Measurements from ENCODE around the gene PAQR4. TPM values are rescaled to one million over a fixed set of nuclear protein-coding genes. Genes with fewer than 3 reads are reported as not detected.
A peak's percentile ranks its signal among the peaks of the same experiment; 100 is the strongest.

Gene PAQR4
- total RNA-seq, 1 donor from 2014 or later: 18.3 TPM

- no peak for DNase-seq (ENCODE audit: low spot score in 2 of 2)
These were observed 7.5 kb downstream of the PAQR4 start for GRCh38 chr16:2976673-2977072.

GRCh38 chr16:2977440-2977839 lies 8.3 kb downstream of the PAQR4 start:
- FAIRE-seq (no peak), DNase-seq (ENCODE audit: low spot score in 2 of 2) (peak in 1 of 2 donors; percentile 44)

More at GRCh38 chr16:2976673-2977072, 7.5 kb downstream of the PAQR4 start:
- no peak for FAIRE-seq

DNA sequence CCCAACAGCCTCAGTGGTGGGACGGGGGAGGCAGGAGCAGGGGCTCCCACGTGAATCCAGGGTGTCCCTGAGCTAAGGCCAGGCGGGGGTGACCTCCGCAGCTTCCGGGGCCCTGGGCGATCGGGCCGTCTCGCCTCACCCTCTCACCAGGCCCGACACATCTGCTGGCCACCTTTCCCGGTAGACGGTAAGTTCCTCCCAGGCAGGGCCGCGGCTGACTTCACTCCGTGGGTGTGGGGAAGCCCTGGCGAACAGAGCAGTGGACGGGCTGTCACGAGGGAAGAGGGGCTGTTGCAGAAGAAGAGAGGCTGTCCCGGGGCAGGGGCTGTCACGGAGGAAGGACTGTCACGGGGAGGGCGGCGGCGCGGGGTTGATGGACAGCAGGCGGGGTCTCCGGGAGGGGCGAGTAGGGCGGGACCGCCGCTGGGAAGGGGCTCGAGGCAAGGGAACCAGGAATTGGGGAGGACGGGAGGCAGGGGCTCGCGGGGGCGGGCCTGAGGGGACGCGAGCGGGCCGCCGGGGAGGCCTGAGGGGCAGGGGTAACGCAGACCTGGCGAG lies 10.6 kb downstream of the PAQR4 start:
- no peak for DNase-seq (ENCODE audit: low spot score in 2 of 2)
- FAIRE-seq: no peak

DNA sequence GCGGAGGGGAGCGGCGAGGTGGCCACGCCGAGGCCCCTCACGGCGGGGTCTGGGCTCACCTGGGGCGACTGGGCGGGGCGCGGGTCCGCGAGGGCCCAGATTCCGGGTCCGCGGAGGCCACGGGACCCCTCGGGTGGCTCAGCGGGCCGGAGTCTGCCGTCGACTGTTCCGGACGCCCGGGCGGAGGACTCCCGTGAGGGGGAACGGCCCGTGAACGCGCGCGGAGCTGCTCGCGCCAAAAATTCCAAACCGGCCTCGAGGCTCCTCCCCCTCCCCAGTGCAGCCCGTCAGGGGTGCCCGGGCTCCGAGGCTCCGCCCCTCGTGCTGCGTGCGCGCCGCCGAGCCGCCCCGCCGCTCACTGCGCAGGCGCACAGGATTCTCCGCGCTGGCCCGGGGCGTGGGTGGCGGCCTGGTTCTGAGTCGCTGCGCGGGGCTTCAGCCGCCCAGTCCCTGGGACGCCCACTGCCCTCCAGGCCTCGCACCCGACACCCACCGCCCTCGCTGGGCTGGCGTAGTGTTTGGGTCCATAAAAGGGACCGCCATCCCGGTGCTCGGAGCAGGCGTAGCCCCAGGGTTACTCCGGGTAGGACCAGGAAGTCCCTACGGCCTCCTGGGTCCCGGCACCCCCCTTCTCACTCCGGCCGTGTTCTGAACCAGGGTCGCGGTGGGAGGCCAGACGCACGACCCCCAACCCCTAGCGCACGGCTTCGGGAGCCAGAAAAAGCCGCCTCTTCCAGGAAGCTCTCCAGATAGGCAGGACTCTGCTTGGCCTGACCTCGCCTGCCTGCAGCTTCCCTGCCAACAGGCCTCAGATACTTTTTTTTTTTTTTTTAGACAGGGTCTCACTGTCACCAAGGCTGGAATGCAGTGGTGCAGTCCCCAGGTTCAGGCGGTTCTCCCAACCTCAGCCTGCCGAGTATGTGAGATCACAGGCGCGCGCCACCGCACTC lies 11.4 kb downstream of the PAQR4 start, which contains the start of gene PKMYT1:
TSS of gene PKMYT1 (minus strand) at position 220 of the 950 bp plus-strand sequence. CDS start 789 bp downstream, outside the sequence.
- FAIRE-seq (no peak), DNase-seq (ENCODE audit: low spot score in 2 of 2) (peak; percentile 100)

DNA sequence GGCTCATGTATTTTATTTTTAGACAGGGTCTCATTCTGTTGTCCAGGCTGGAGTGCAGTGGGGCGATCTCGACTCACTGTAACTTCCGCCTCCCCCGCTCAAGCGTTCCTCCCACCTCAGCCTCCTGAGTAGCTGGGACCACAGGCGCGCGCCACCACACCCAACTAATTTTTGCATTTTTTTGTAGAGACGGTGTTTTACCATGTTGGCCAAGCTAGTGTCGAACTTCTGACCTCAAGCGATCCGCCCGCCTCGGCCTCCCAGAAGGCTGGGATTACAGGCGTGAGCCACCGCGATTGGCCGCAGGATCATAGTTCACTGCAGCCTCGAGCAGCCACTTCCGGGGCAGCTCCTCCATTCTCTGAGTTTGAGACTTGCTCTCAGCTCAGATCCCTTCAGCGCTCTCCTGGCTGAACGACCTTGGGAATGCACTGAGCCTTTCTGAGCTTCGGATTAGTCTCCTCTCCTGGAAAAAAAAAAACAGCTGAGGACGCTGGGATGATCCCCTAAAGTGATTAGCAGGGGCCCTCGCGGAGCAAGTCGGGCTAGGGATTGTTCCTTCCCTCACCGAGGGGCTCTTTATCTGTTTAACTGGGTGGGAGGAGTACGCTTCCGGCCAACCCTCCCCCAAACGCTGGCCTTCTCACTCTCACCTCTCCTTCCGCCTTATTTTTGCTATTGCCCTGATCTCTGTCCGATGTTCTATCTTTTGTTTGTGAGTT lies 12.2 kb downstream of the PAQR4 start:
- no peak for FAIRE-seq
- no peak for DNase-seq (ENCODE audit: low spot score in 2 of 2)

GRCh38 chr16:2981899-2982250 lies 12.7 kb downstream of the PAQR4 start:
- FAIRE-seq (no peak), DNase-seq (ENCODE audit: low spot score in 2 of 2) (no peak)

DNA sequence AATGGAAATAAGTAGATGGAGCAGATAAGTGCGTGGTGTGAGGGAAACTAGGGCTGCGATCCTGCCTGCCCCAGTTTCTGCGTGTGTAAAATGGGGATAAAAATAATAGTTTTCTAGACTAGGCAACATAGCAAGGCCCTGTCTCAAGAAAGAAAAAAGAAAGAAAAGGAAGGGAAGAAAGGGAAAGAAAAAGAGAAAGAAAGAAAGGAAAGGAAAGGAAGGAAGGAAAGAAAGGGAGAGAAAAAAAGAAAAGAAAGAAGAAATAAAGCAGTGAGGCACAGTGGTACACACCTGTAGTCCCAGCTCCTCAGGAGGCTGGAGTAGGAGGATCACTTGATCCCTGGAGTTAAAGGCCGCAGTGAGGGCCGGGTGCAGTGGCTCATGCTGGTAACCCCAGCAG lies 13.3 kb downstream of the PAQR4 start:
- DNase-seq (ENCODE audit: low spot score in 2 of 2) (no peak), FAIRE-seq (no peak)

DNA sequence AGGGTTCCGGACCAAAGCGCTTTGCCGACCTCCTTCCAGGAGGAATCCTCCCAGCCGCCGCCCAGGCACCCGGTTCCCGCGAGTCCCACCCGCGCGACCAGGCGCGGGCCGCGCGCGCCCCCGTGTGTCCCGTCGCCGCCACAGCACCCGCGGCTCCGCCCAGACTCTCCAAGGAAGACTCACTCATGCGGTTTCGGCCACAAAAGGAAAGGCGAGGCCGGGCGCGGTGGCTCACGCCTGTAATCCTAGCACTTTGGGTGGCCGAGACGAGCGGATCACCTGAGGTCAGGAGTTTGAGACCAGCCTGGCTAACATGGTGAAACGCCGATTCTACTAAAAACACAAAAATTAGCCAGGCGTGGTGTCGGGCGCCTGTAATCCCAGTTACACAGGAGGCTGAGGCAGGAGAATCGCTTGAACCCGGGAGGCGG lies 14.6 kb downstream of the PAQR4 start:
- DNase-seq (ENCODE audit: low spot score in 2 of 2) (peak; percentile 88 to 96), FAIRE-seq (no peak)

- no peak for FAIRE-seq
- no peak for DNase-seq (ENCODE audit: low spot score in 2 of 2)
These were observed 16.3 kb downstream of the PAQR4 start for GRCh38 chr16:2985462-2985861.

GRCh38 chr16:2985893-2986355 lies 16.8 kb downstream of the PAQR4 start:
- FAIRE-seq (no peak), DNase-seq (ENCODE audit: low spot score in 2 of 2) (no peak)

GRCh38 chr16:2986623-2987188 lies 17.6 kb downstream of the PAQR4 start:
- FAIRE-seq: no peak

DNA sequence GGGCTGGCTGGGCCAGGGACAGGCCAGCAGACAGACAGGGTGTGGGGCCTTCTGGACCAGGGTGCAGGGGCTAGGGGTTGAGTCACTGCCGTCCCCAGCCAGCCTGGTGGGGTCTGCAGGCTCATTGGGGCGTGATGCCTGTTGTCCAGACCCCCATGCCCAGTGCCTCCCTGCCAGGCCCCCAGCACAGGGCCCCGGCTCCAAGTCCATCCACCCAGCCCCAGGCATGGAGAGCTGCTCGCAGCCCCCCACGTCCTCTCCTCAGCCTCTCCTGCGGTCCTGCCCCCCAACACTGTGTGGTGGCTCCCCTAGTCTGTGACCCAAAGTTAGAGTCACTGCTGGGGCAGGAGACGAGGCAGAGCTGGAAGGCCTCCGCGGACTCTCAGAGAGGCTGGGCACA lies 18.1 kb downstream of the PAQR4 start:
- DNase-seq (ENCODE audit: low spot score in 2 of 2) (no peak), FAIRE-seq (no peak)

More at GRCh38 chr16:2986623-2987188, 17.6 kb downstream of the PAQR4 start:
- no peak for DNase-seq (ENCODE audit: low spot score in 2 of 2)

- FAIRE-seq (no peak), DNase-seq (ENCODE audit: low spot score in 2 of 2) (no peak)
These were observed 18.7 kb downstream of the PAQR4 start for GRCh38 chr16:2987833-2988232.

- DNase-seq (ENCODE audit: low spot score in 2 of 2) (no peak), FAIRE-seq (no peak)
These were observed 19.5 kb downstream of the PAQR4 start for GRCh38 chr16:2988590-2989099.

DNA sequence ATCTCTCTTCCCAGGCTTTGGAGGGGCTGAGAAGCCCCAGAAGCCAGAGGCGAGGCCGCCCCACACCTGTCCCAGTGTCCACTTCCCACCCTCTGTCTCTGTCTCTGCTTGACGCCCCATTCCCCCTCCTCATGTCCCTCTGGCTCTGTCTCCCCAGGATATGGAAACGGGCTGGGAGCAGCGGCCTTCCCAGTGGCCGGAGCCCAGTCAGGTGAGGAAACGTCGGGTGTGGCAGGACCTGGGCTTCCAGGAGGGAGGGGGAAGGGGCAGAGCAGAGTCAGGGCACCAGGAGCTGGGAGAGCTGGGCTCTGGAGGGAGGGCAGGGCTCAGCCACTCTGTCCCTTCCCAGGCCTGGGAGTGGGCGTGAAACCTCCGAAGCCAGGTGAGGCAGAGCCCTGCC lies 21.7 kb downstream of the PAQR4 start:
- DNase-seq (ENCODE audit: low spot score in 2 of 2) (no peak), FAIRE-seq (no peak)

- no peak for DNase-seq (ENCODE audit: low spot score in 2 of 2)
- FAIRE-seq: no peak
These were observed 22.6 kb downstream of the PAQR4 start for GRCh38 chr16:2991566-2992261.

- no peak for FAIRE-seq
- DNase-seq (ENCODE audit: low spot score in 2 of 2): no peak
These were observed 23.4 kb downstream of the PAQR4 start for GRCh38 chr16:2992383-2993081.

GRCh38 chr16:2996298-2996697 lies 27.1 kb downstream of the PAQR4 start:
- FAIRE-seq (no peak), DNase-seq (ENCODE audit: low spot score in 2 of 2) (no peak)

DNA sequence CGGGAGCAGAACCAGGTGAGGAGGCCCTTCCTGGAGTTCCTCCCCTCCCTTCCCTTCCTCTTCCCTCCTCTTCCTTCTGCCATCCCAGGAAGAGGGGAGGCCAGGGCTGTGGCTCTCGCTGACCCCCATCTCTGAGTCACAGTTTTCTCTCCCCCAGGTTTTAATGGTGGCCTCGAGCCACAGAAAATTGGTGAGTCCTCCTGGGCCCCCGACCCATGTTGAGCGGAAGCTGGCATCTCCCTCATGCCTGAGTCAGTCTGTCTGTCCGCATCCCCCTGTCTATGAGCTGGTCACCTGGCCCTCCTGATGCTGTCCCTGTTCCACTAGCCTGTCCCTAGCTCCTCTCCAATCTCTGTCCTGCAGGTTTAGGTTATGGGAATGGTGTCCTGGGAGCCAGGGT lies 30.8 kb downstream of the PAQR4 start:
- DNase-seq (ENCODE audit: low spot score in 2 of 2) (no peak), FAIRE-seq (no peak)

All from frontal cortex (tissue), 4 donors.